ENCODE measurements around the gene MATCAP1. TPM values are rescaled to one million over a fixed set of nuclear protein-coding genes. Genes with fewer than 3 reads are reported as not detected.
A peak's percentile ranks its signal among the peaks of the same experiment; 100 is the strongest.

The MATCAP1 gene
- polyA plus RNA-seq, 1 experiment = 13.1 TPM

- TF ChIP-seq, protein P1, sequence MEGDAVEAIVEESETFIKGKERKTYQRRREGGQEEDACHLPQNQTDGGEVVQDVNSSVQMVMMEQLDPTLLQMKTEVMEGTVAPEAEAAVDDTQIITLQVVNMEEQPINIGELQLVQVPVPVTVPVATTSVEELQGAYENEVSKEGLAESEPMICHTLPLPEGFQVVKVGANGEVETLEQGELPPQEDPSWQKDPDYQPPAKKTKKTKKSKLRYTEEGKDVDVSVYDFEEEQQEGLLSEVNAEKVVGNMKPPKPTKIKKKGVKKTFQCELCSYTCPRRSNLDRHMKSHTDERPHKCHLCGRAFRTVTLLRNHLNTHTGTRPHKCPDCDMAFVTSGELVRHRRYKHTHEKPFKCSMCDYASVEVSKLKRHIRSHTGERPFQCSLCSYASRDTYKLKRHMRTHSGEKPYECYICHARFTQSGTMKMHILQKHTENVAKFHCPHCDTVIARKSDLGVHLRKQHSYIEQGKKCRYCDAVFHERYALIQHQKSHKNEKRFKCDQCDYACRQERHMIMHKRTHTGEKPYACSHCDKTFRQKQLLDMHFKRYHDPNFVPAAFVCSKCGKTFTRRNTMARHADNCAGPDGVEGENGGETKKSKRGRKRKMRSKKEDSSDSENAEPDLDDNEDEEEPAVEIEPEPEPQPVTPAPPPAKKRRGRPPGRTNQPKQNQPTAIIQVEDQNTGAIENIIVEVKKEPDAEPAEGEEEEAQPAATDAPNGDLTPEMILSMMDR (IDR thresholded peaks at IDR 0.05; ENCODE audit: insufficient read depth, low read depth, low read length) = no peak
- Histone ChIP-seq H3K27me3 (ENCODE audit: control insufficient read depth, insufficient read depth, low read length) (no peaks in the 10 kb centered on the region), H3K4me3 (ENCODE audit: low read depth, low read length) (no peak overlapping the region), H3K36me3 (ENCODE audit: control insufficient read depth, insufficient read depth, low read length) (peaks cover 12% of the 10 kb centered on the region)
- ChIA-PET CTCF (no interaction called here), POLR2A (no interaction called here)
- DNase-seq (ENCODE audit: low read depth) = peak; percentile 5
These were observed 23.7 kb upstream of the MATCAP1 start for GRCh38 chr16:67207249-67208091.

GRCh38 chr16:67206838-67207248 lies 23.1 kb upstream of the MATCAP1 start:
- POLR2A ChIA-PET = no interaction called here
- Histone ChIP-seq H3K27me3 (ENCODE audit: control insufficient read depth, insufficient read depth, low read length) (no peaks in the 10 kb centered on the region), H3K36me3 (ENCODE audit: control insufficient read depth, insufficient read depth, low read length) (peaks cover 12% of the 10 kb centered on the region), H3K4me3 (ENCODE audit: low read depth, low read length) (no peak overlapping the region)
- TF ChIP-seq, protein P1 (IDR thresholded peaks at IDR 0.05; ENCODE audit: insufficient read depth, low read depth, low read length) = no peak
- DNase-seq (ENCODE audit: low read depth) = no peak
- CTCF ChIA-PET = no interaction called here

GRCh38 chr16:67206129-67206837 lies 22.5 kb upstream of the MATCAP1 start:
- ChIA-PET POLR2A (no interaction called here), CTCF (no interaction called here)
- Histone ChIP-seq H3K4me3 (ENCODE audit: low read depth, low read length) (no peak overlapping the region), H3K36me3 (ENCODE audit: control insufficient read depth, insufficient read depth, low read length) (peaks cover 14% of the 10 kb centered on the region), H3K27me3 (ENCODE audit: control insufficient read depth, insufficient read depth, low read length) (no peaks in the 10 kb centered on the region)
- TF ChIP-seq, protein P1 (IDR thresholded peaks at IDR 0.05; ENCODE audit: insufficient read depth, low read depth, low read length) = no peak
- DNase-seq (ENCODE audit: low read depth) = no peak

GRCh38 chr16:67204076-67204475 lies 20.3 kb upstream of the MATCAP1 start:
- ChIA-PET CTCF (interaction anchor here (0.9 to 1.4 kb wide), 2 partner anchors 8 to 42 kb away, joined by 5 to 8 read pairs; no protein-coding TSS in a partner anchor), POLR2A (no interaction called here)
- no peak for DNase-seq (ENCODE audit: low read depth)
- no peaks in the 10 kb centered on the region for H3K27me3 ChIP-seq (ENCODE audit: control insufficient read depth, insufficient read depth, low read length)
- TF ChIP-seq, protein P1 (IDR thresholded peaks at IDR 0.05; ENCODE audit: insufficient read depth, low read depth, low read length) = no peak
- peaks cover 14% of the 10 kb centered on the region for H3K36me3 ChIP-seq (ENCODE audit: control insufficient read depth, insufficient read depth, low read length)
- no peak overlapping the region for H3K4me3 ChIP-seq (ENCODE audit: low read depth, low read length)

DNA sequence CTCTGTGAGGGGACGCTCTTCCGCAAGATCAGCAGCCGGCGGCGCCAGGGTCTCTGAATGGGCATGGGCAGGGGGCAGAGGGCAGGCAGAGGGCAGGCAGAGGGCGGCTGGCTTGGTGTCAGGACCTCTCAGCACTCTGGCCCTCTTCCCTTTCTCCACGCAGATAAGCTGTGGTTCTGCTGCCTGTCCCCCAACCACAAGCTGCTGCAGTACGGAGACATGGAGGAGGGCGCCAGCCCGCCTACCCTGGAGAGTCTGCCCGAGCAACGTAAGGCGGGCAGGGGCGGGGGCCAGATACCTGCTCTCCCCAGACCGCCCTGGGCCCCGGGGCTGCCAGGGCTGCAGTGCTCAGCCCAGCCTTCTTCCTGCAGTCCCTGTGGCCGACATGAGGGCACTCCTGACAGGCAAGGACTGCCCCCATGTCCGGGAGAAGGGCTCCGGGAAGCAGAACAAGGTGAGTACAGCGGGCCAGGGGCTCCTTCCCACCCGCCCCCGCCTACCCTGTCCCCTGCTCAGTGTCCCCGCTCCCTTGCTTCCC lies 19.3 kb upstream of the MATCAP1 start:
- DNase-seq (ENCODE audit: low read depth) = no peak
- CTCF ChIA-PET = interaction anchor here (0.8 to 0.9 kb wide), 2 partner anchors 9 to 704 kb away, joined by 3 to 5 read pairs; no protein-coding TSS in a partner anchor
- no peak overlapping the region for H3K4me3 ChIP-seq (ENCODE audit: low read depth, low read length)
- POLR2A ChIA-PET = no interaction called here
- peaks cover 18% of the 10 kb centered on the region for H3K36me3 ChIP-seq (ENCODE audit: control insufficient read depth, insufficient read depth, low read length)
- no peaks in the 10 kb centered on the region for H3K27me3 ChIP-seq (ENCODE audit: control insufficient read depth, insufficient read depth, low read length)
- TF ChIP-seq, protein P1 (IDR thresholded peaks at IDR 0.05; ENCODE audit: insufficient read depth, low read depth, low read length) = no peak

All from BJ (cell line).